Endothelial cell of umbilical vein (primary cell): Measurements from ENCODE around the gene TNN. TPM values are rescaled to one million over a fixed set of nuclear protein-coding genes. Genes with fewer than 3 reads are reported as not detected.

Experiments
- BruUV-seq: library from RNA; stranded (reverse); fragments of 400-500 nt; replicated peaks from 2 replicates; lab custom pipeline; 2021; lab: Mats Ljungman, UMichigan
- CTCF ChIA-PET: fragments of 300-600, 350-600 bp; sonication (Branson Sonifier 250); formaldehyde crosslinking; loops from one replicate; lab custom pipeline; 2021; ENCODE audit warnings: antibody characterized with exemption, inconsistent platforms; lab: Charles Lee
- POLR2A ChIA-PET: fragments of 300-600, 350-600 bp; sonication (Branson Sonifier 250); formaldehyde crosslinking; loops from one replicate; lab custom pipeline; 2021; ENCODE audit warnings: antibody characterized with exemption, inconsistent platforms; lab: Charles Lee
- DNase-seq: peaks from one replicate; pipeline ENCODE4 v3.0.0-alpha.2; 2011; ENCODE audit warnings: low read depth, low spot score
- FAIRE-seq: peaks from 2 replicates; lab custom pipeline; 2011; peaks lifted over from hg19 to GRCh38; lab: Jason Lieb, UNC
- H2AFZ ChIP-seq: 2 replicates; pipeline ENCODE4 v1.6.0; 2012; ENCODE audit warnings: low read depth, low read length, control low read depth, inconsistent platforms
- H3K27ac ChIP-seq: 2 replicates; pipeline ENCODE4 v1.5.1; 2011; ENCODE audit warnings: low read depth, mild to moderate bottlenecking, control low read depth, low read length, moderate library complexity; ENCODE audit not compliant: insufficient read depth
- H3K27me3 ChIP-seq, 2 experiments: 2 replicates each; pipeline versions ENCODE4 v1.6.0 to v1.6.1; 2011; ENCODE audit warnings: low read length in 2 of 2, mixed read lengths in 1 of 2; ENCODE audit not compliant: control insufficient read depth in 2 of 2, insufficient read depth in 2 of 2
- H3K36me3 ChIP-seq, 2 experiments: 2 replicates in 1 of 2; 3 replicates in 1 of 2; pipeline ENCODE4 v1.5.1; 2011; ENCODE audit warnings: low read length in 2 of 2, mild to moderate bottlenecking in 1 of 2, moderate library complexity in 1 of 2; ENCODE audit not compliant: control insufficient read depth in 2 of 2, insufficient read depth in 2 of 2; ENCODE audit errors: extremely low read depth in 1 of 2
- H3K4me1 ChIP-seq: 3 replicates; pipeline ENCODE4 v1.5.1; 2011; ENCODE audit warnings: mild to moderate bottlenecking, low read length; ENCODE audit not compliant: control insufficient read depth, insufficient read depth; ENCODE audit errors: extremely low read depth
- H3K4me2 ChIP-seq: 2 replicates; pipeline ENCODE4 v1.6.1; 2011; ENCODE audit warnings: low read length, control low read depth, mixed read lengths; ENCODE audit not compliant: insufficient read depth
- H3K4me3 ChIP-seq, 3 experiments: fragments of 200-600 bp in 1 of 3; sonication (generic), shearing (Covaris generic) in 1 of 3; replicated peaks in 1 of 3; 2 replicates each; pipeline ENCODE4 v1.5.1; 2011 to 2016; ENCODE audit warnings: control low read depth in 3 of 3, low read length in 3 of 3, mild to moderate bottlenecking in 2 of 3, inconsistent platforms in 1 of 3, low read depth in 1 of 3, moderate library complexity in 1 of 3; ENCODE audit not compliant: insufficient read depth in 1 of 3
- H3K79me2 ChIP-seq: 2 replicates; pipeline ENCODE4 v1.6.0; 2012; ENCODE audit warnings: low read length, inconsistent platforms; ENCODE audit not compliant: control insufficient read depth, insufficient read depth
- H3K9ac ChIP-seq: replicated peaks from 2 replicates; pipeline ENCODE3; 2011; ENCODE audit warnings: low read length, control low read depth; ENCODE audit not compliant: insufficient read depth; ENCODE audit errors: extremely low read depth
- H3K9me1 ChIP-seq: replicated peaks from 3 replicates; pipeline ENCODE4 v1.6.0; 2011; ENCODE audit warnings: mild to moderate bottlenecking, low read length; ENCODE audit not compliant: control insufficient read depth, insufficient read depth; ENCODE audit errors: extremely low read depth
- H3K9me3 ChIP-seq: replicated peaks from 2 replicates; pipeline ENCODE4 v1.5.1; 2012; ENCODE audit warnings: low read length, inconsistent platforms; ENCODE audit not compliant: control insufficient read depth, insufficient read depth
- H4K20me1 ChIP-seq: replicated peaks from 2 replicates; pipeline ENCODE3; 2011; ENCODE audit warnings: mild to moderate bottlenecking, low read length; ENCODE audit not compliant: control insufficient read depth, insufficient read depth; ENCODE audit errors: extremely low read depth
- EZH2 ChIP-seq: IDR thresholded peaks from 2 replicates; pipeline ENCODE4 v1.6.1; 2012; ENCODE audit warnings: borderline replicate concordance, low read depth, mild to moderate bottlenecking, moderate library complexity, low read length, inconsistent platforms; ENCODE audit not compliant: severe bottlenecking
- FOS ChIP-seq: IDR thresholded peaks from 2 replicates; pipeline ENCODE4 v1.6.1; 2011; ENCODE audit warnings: mild to moderate bottlenecking, low read length, moderate library complexity, borderline replicate concordance; ENCODE audit not compliant: insufficient read depth
- GATA2 ChIP-seq: IDR thresholded peaks from 2 replicates; pipeline ENCODE4 v1.7.0; 2011; ENCODE audit warnings: low read depth, mild to moderate bottlenecking, moderate library complexity, mixed read lengths, low read length; ENCODE audit not compliant: insufficient read length, insufficient read depth
- JUN ChIP-seq: IDR thresholded peaks from 2 replicates; pipeline ENCODE4 v1.6.1; 2011; ENCODE audit warnings: borderline replicate concordance, low read depth; ENCODE audit not compliant: insufficient read length, insufficient read depth
- MYC ChIP-seq: IDR thresholded peaks from one replicate; pipeline ENCODE4 v1.6.1; 2011; ENCODE audit warnings: mild to moderate bottlenecking, low read depth, low read length
- POLR2A ChIP-seq: IDR thresholded peaks from 2 replicates; pipeline ENCODE4 v1.6.1; 2012; ENCODE audit warnings: low read depth, mild to moderate bottlenecking, control low read depth, low read length
- POLR2AphosphoS5 ChIP-seq: IDR thresholded peaks from 2 replicates; pipeline ENCODE4 v1.6.1; 2012; ENCODE audit warnings: low read depth, mild to moderate bottlenecking, control low read depth, low read length, moderate library complexity; ENCODE audit not compliant: insufficient read depth
- dilution Hi-C: fragments of 300-500 bp; cut with MboI; formaldehyde crosslinking; loops from one replicate; pipeline ENCODE4 v1.15.0; 2019; ENCODE audit warnings: low sequenced_read_pairs; ENCODE audit not compliant: extremely low pct_ligation_motif_present
- intact Hi-C: fragments of 100-400 bp; cut with micrococcal nuclease; formaldehyde crosslinking; loops from one replicate; pipeline ENCODE4 v1.10.0; 2022
- polyA plus RNA-seq, 4 experiments: library from polyadenylated mRNA; depleted of rRNA in 3 of 4; stranded (reverse) in 3 of 4; unstranded in 1 of 4; fragments of >200 nt; gene quantifications; 2 replicates each; pipeline versions ENCODE4 v1.2.1 to v1.2.3, GENCODE V29; 2011 to 2012; ENCODE audit warnings: missing spikeins in 1 of 4
- total RNA-seq: library from RNA; stranded (reverse); gene quantifications from 2 replicates; pipeline ENCODE4 v1.2.3, GENCODE V29; 2021
- TF ChIP-seq, protein P1 (sequence below): IDR thresholded peaks from 2 replicates; pipeline ENCODE4 v1.6.1; 2011; ENCODE audit not compliant: insufficient read depth, insufficient read length
- TF ChIP-seq, protein P2 (sequence below), 2 donors: IDR thresholded peaks; 1 replicate in 1 of 2; 2 replicates in 1 of 2; pipeline ENCODE4 v1.5.1; 2011; ENCODE audit warnings: low read length in 2 of 2, mild to moderate bottlenecking in 2 of 2, moderate library complexity in 2 of 2, control low read depth in 1 of 2, inconsistent platforms in 1 of 2, low read depth in 1 of 2; ENCODE audit not compliant: insufficient read depth in 1 of 2; ENCODE audit errors: extremely low read depth in 1 of 2

Gene TNN
- total and polyA plus RNA-seq, 2 donors (not counting 3 experiments of a cell fraction or from before 2014, with no cell fraction given) = not detected

DNA sequence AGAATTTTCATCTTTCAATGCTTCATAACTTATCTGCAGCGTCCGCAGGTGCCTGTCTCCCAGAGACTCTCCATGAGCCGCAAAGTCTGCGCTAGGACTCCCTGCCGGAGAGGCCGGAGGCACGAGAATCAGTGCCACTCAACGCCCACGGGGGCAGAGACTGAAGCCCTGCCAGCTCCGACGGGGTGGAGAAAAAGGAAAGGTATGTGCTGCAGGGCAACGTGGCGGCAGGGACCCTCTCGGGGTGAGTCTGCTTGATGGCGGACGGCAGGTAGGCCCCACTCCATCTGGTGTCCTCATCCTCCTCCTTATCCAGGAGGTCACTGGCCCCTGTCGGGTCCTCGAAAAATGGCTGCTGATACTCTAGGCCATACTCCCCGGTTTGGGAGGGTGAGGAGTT, 22.5 kb upstream of the TNN start:
- dilution Hi-C loops = no loop called here
- Histone ChIP-seq H3K36me3 (no peaks in the 10 kb centered on the region), H3K9ac (no peak overlapping the region), H3K4me2 (no peak overlapping the region), H3K27me3 (no peaks in the 10 kb centered on the region), H3K9me3 (no peaks in the 10 kb centered on the region), H3K4me3 (no peak overlapping the region), H3K9me1 (no peaks in the 10 kb centered on the region), H3K27ac (no peak overlapping the region), H3K4me1 (no peaks in the 10 kb centered on the region), H4K20me1 (no peaks in the 10 kb centered on the region), H3K79me2 (no peaks in the 10 kb centered on the region), H2AFZ (no peak overlapping the region)
- FAIRE-seq = no peak
- ChIA-PET CTCF (interaction anchor here (1.4 kb wide), 1 partner anchor 107 kb away, joined by 3 read pairs; no protein-coding TSS in a partner anchor), POLR2A (no interaction called here)
- intact Hi-C loops = no loop called here
- TF ChIP-seq JUN = no peak
- DNase-seq = no peak
- BruUV-seq = no TSS peak

DNA sequence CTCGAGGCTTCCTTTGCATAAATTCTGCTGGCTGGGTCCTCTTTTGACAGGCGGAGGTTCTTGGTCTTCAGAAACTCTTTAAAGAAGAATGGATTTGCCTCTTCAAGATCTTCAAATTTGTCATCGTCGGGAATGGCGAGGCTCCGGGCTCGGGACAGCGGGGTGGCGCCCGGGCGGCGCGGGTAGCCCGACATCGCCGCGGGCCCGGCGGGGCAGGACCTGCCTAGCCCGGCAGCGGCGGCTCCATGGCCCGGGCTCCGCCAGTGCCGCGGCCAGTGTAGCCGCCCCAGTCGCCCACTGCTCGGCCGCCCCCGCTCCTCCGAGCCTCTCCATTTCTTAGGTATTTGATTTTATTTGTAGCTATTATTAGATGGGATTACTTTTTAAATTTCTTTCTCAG, 22.1 kb upstream of the TNN start:
- H4K20me1 ChIP-seq = no peaks in the 10 kb centered on the region
- H3K9ac ChIP-seq = no peak overlapping the region
- no peaks in the 10 kb centered on the region for H3K79me2 ChIP-seq
- TF ChIP-seq, protein P1, sequence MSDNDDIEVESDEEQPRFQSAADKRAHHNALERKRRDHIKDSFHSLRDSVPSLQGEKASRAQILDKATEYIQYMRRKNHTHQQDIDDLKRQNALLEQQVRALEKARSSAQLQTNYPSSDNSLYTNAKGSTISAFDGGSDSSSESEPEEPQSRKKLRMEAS = no peak
- no peak for TF ChIP-seq MYC
- TF ChIP-seq FOS = no peak
- TF ChIP-seq, protein P2, sequence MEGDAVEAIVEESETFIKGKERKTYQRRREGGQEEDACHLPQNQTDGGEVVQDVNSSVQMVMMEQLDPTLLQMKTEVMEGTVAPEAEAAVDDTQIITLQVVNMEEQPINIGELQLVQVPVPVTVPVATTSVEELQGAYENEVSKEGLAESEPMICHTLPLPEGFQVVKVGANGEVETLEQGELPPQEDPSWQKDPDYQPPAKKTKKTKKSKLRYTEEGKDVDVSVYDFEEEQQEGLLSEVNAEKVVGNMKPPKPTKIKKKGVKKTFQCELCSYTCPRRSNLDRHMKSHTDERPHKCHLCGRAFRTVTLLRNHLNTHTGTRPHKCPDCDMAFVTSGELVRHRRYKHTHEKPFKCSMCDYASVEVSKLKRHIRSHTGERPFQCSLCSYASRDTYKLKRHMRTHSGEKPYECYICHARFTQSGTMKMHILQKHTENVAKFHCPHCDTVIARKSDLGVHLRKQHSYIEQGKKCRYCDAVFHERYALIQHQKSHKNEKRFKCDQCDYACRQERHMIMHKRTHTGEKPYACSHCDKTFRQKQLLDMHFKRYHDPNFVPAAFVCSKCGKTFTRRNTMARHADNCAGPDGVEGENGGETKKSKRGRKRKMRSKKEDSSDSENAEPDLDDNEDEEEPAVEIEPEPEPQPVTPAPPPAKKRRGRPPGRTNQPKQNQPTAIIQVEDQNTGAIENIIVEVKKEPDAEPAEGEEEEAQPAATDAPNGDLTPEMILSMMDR (IDR thresholded peaks at IDR 0.05; ENCODE audit: extremely low read depth in 1 of 2, insufficient read depth in 1 of 2, low read depth in 1 of 2, low read length in 2 of 2) = no peak
- no peak for TF ChIP-seq GATA2
- TF ChIP-seq POLR2A = no peak
- TF ChIP-seq EZH2 = no peak
- TF ChIP-seq POLR2AphosphoS5 = no peak
- no peak for TF ChIP-seq JUN
- H3K4me2 ChIP-seq = no peak overlapping the region
- no peaks in the 10 kb centered on the region for H3K27me3 ChIP-seq
- dilution Hi-C loops = no loop called here
- no peaks in the 10 kb centered on the region for H3K9me3 ChIP-seq
- H3K27ac ChIP-seq = no peak overlapping the region
- no peaks in the 10 kb centered on the region for H3K36me3 ChIP-seq
- no peak overlapping the region for H2AFZ ChIP-seq
- H3K9me1 ChIP-seq = no peaks in the 10 kb centered on the region
- intact Hi-C loops = no loop called here
- ChIA-PET POLR2A (no interaction called here), CTCF (interaction anchor here (1.4 kb wide), 1 partner anchor 106 kb away, joined by 3 read pairs; no protein-coding TSS in a partner anchor)
- H3K4me1 ChIP-seq = no peaks in the 10 kb centered on the region
- DNase-seq (no peak), FAIRE-seq (no peak)
- no TSS peak for BruUV-seq
- no peak overlapping the region for H3K4me3 ChIP-seq
